Choroid plexus epithelial cell (primary cell): Measurements from ENCODE around the gene CFL1.
"Not testable (repeated sequence)": the region's sequence is repeated elsewhere in the genome, so short reads cannot be mapped to it uniquely, and the experiment has no call there.

Source experiments
- DNase-seq: peaks from one replicate; pipeline ENCODE4 v3.0.0-alpha.2; 2010; ENCODE audit warnings: low read depth
- H3K4me3 ChIP-seq: 2 replicates; pipeline ENCODE4 v1.5.1; 2011; ENCODE audit warnings: low read depth, mild to moderate bottlenecking, control low read depth, low read length, moderate library complexity
- TF ChIP-seq, protein P1 (sequence below): conservative IDR thresholded peaks from 2 replicates; pipeline ENCODE4 v1.5.1; 2011; ENCODE audit warnings: low read depth, mild to moderate bottlenecking, control low read depth, inconsistent platforms, low read length, moderate library complexity

CFL1 gene

DNA sequence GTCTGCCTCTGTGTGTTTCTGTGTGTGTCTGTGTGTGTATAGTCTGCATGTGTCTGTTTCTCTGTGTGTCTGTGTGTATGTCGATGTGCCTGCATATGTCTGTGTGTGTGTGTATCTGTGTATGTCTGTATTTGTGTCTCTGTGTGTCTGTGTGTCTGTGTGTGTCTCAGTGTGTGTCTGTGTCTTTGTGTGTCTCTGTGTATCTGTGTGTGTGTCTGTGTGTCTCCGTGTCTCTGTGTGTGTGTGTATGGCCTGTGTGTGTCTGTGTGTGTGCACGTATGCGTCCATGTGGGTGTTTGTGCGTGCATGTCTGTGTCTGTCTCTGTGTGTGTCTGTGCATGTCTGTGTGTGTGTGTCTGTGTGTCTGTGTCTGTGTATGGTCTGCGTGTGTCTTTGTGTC is 23.8 kb downstream of the CFL1 start:
- no peak for DNase-seq
- TF ChIP-seq, protein P1, sequence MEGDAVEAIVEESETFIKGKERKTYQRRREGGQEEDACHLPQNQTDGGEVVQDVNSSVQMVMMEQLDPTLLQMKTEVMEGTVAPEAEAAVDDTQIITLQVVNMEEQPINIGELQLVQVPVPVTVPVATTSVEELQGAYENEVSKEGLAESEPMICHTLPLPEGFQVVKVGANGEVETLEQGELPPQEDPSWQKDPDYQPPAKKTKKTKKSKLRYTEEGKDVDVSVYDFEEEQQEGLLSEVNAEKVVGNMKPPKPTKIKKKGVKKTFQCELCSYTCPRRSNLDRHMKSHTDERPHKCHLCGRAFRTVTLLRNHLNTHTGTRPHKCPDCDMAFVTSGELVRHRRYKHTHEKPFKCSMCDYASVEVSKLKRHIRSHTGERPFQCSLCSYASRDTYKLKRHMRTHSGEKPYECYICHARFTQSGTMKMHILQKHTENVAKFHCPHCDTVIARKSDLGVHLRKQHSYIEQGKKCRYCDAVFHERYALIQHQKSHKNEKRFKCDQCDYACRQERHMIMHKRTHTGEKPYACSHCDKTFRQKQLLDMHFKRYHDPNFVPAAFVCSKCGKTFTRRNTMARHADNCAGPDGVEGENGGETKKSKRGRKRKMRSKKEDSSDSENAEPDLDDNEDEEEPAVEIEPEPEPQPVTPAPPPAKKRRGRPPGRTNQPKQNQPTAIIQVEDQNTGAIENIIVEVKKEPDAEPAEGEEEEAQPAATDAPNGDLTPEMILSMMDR, result no peak
- H3K4me3 ChIP-seq, result peak overlapping the region; percentile 65

DNA sequence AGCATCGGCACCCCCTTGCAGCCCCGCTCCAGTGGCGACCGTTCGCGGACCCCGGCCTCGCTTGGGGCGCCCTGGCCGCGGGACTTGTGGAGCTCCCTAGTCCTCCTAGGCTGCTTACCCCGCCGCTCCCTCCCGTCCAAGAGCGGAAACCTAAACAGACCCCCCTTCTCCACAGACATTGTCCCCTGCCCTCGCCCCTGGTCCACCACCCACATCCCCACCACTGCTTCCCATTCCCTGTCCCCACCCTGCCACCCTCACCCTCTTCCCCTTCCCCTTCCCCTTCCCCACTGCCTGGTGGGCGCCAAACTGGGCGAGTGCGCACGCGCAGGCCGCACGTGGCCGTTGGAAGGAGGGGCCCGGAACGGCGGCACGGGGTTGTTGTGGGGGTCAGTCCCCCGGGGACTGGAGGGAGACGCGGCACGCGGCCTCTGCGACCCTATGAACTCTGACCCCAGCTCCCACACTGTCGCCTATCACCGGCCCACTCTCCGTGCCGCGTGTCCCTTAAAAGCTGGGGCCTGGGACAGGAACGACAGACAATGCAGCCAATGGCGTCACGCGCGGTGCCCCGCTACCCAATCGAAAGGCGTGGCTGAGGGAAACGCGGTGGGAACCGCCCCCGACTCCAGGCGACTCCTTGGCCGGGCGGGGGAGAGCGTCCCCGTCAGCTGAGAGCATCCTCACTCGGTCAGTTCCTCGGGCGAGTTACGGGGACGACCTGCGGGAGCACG is 24.5 kb downstream of the CFL1 start, which contains the start of gene SNX32:
Gene SNX32, plus strand, starts transcription at position 667 of the 734 bp plus-strand sequence. CDS start 103 bp downstream, outside the sequence.
- TF ChIP-seq, protein P1, result no peak
- DNase-seq, result peak; percentile 96
- peak within 1 kb of the TSS; percentile 65 for H3K4me3 ChIP-seq

DNA sequence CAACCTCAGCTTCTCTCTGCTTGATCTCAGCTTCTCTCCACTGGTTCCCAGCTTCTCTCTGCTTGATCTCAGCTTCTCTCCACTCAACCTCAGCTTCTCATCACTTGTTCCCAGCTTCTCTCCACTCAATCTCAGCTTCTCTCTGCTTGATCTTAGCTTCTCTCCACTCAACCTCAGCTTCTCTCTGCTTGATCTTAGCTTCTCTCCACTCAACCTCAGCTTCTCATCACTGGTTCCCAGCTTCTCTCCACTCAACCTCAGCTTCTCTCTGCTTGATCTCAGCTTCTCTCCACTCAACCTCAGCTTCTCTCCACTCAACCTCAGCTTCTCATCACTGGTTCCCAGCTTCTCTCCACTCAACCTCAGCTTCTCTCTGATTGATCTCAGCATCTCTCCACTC is 25.7 kb downstream of the CFL1 start:
- H3K4me3 ChIP-seq, DNase-seq: not testable (repeated sequence)

DNA sequence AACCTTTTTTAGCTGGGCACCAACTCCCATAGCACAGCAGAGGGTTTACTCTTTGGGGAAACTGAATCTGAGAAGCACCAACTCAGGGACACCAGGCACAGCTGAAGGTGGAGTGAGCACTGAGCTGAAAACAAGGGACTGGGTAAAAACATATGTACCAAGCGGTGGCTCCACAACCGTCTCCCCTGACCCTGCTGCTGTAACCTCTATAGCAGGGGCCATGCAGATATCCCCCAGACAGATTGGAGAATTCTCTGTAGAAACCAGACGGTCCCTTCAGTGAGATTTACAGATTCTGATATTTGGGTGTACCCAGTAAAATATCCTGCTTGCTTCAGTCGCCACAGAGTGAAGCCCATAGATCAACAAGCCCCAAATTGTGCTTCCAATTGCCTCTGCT is 28.5 kb downstream of the CFL1 start:
- TF ChIP-seq, protein P1, result no peak
- H3K4me3 ChIP-seq, result no peak overlapping the region
- DNase-seq, result no peak

DNA sequence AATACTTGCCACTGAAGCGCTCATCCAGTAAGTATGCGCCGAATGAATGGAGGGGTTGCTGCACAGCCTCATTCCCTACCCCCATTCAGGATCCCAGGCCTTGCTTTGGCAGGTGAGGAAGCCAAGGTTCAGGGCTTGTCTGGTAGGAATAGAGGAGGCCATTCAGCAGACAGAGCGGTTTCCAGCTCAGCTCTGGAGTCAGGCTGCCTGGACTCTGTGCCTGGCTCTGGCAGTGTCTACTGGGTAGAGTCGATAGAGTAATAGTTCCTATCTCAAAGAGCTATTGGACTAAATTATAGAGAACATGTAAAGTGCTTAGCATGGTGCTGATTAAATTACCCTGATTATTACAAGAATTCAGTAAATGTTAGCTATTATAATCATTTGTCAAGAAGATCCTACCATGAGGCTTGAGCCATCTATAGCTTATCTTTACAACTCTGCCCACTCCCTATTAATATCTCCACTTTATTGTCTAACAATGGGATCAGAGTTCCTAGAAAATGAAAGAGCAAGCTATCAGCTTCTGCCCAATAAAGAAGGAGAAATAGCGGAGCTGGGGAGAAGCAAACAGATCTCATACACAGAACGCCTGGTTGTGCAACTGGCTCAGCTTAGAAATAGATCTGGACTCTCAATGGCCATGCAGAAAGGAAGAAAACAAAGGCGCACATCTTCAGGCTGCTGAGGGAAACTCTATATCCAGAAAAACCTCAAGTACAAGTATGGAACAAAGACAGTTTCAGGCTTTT is 30.8 kb downstream of the CFL1 start:
- DNase-seq, result no peak
- TF ChIP-seq, protein P1, result no peak
- no peak overlapping the region for H3K4me3 ChIP-seq

DNA sequence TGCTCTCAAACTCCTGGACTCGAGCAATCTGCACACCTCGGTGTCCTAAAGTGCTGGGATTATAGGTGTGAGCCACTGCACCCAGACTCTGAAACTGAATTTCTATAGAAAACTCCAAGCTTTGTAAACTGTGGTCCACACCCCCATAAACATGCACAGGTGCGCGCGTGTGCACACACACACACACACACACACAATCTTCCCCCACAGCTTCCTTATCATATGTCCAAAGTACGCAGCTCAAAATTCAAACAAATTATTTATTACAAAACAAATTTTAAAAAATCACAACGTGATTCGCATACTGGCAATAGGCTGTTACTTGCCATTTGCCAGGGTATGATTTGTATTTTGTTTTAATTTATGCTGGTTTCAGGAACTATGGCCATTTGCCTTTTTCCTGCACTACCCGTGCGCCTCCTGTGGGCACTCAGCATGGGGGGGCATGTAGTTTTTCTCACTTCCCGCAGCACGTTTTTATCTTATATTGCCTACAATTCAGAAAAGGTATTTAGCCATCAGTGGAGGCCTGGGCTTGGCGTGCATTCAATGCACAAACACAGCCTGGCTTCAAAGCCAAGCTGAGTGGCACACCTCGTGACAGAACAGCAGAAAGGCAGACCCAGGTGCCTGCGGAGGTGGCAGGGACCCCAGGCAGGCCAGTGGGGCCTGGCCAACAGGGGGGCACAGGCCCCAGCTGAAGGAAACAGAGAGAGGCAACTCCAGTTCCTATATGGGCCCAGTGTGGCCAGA is 35.0 kb downstream of the CFL1 start:
- no peak for DNase-seq
- no peak overlapping the region for H3K4me3 ChIP-seq
- TF ChIP-seq, protein P1, result no peak

DNA sequence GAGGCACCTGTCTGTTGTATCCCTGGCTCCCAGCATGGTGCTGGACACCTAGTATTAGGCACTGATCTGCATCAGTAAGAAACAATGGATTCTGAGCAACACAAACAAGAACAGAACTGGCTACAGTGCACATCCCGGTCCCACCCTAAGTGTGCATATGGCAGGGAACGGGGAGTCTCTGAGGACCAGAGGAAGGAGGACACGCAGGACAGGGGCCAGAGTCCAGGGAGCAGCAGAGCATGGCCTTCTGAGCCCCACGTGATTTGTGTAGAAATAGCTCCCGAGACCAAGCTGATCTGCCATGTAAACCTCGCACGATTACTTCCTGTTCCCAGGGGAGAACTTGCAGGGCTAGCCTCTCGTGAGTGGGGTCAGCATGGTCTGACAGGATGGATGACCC is 36.9 kb downstream of the CFL1 start:
- no peak overlapping the region for H3K4me3 ChIP-seq
- TF ChIP-seq, protein P1, result no peak
- DNase-seq, result no peak
